CD14-positive monocyte (primary cell): Measurements from ENCODE around the gene ZNF747. TPM values are rescaled to one million over a fixed set of nuclear protein-coding genes. Genes with fewer than 3 reads are reported as not detected.

Experiments
- DNase-seq, 3 donors: peaks; one replicate each; pipeline ENCODE4 v3.0.0-alpha.2; 2011 to 2022
- H2AFZ ChIP-seq: 2 replicates; pipeline ENCODE4 v1.6.0; 2012; ENCODE audit warnings: mild to moderate bottlenecking, low read depth, low read length, inconsistent platforms; ENCODE audit not compliant: insufficient read depth, poor library complexity, severe bottlenecking
- H3K27ac ChIP-seq, 2 donors: 1 replicate in 1 of 2; 2 replicates in 1 of 2; pipeline ENCODE4 v1.5.1; 2012 to 2013; ENCODE audit warnings: low read length in 2 of 2, control low read depth in 1 of 2, inconsistent platforms in 1 of 2, low read depth in 1 of 2, mild to moderate bottlenecking in 1 of 2
- H3K27me3 ChIP-seq, 2 donors: one replicate each; pipeline versions ENCODE4 v1.6.0 to v1.6.1; 2011 to 2013; ENCODE audit warnings: low read length in 2 of 2; ENCODE audit not compliant: control insufficient read depth in 2 of 2, insufficient read depth in 2 of 2
- H3K36me3 ChIP-seq, 2 donors: replicated peaks in 1 of 2; 1 replicate in 1 of 2; 2 replicates in 1 of 2; pipeline versions ENCODE4 v1.5.1 to v1.6.1; 2012 to 2013; ENCODE audit warnings: low read length in 2 of 2, control low read depth in 1 of 2, inconsistent platforms in 1 of 2, mild to moderate bottlenecking in 1 of 2; ENCODE audit not compliant: insufficient read depth in 2 of 2, control insufficient read depth in 1 of 2
- H3K4me1 ChIP-seq, 2 donors: 1 replicate in 1 of 2; 2 replicates in 1 of 2; pipeline versions ENCODE4 v1.5.1 to v1.6.1; 2012 to 2013; ENCODE audit warnings: low read length in 2 of 2, control low read depth in 1 of 2, inconsistent platforms in 1 of 2, mild to moderate bottlenecking in 1 of 2, moderate library complexity in 1 of 2; ENCODE audit not compliant: insufficient read depth in 2 of 2, control insufficient read depth in 1 of 2
- H3K4me2 ChIP-seq: replicated peaks from 2 replicates; pipeline ENCODE3; 2012; ENCODE audit warnings: low read length, moderate library complexity, mild to moderate bottlenecking; ENCODE audit not compliant: poor library complexity, severe bottlenecking; ENCODE audit errors: extremely low read depth
- H3K4me3 ChIP-seq, 3 experiments: fragments of 200-600 bp in 1 of 3; sonication (generic) in 1 of 3; replicated peaks in 1 of 3; 1 replicate in 2 of 3; 2 replicates in 1 of 3; pipeline ENCODE4 v1.5.1; 2011 to 2013; ENCODE audit warnings: low read length in 3 of 3, mild to moderate bottlenecking in 3 of 3, control low read depth in 2 of 3, low read depth in 2 of 3, inconsistent platforms in 1 of 3, moderate library complexity in 1 of 3
- H3K79me2 ChIP-seq: 2 replicates; pipeline ENCODE4 v1.6.0; 2012; ENCODE audit warnings: mild to moderate bottlenecking, control low read depth, inconsistent platforms, low read length, moderate library complexity; ENCODE audit not compliant: insufficient read depth
- H3K9ac ChIP-seq: 2 replicates; pipeline ENCODE4 v1.6.0; 2017; ENCODE audit warnings: low read length, mild to moderate bottlenecking; ENCODE audit not compliant: insufficient read depth, poor library complexity, severe bottlenecking
- H3K9me3 ChIP-seq, 2 donors: replicated peaks in 1 of 2; 1 replicate in 1 of 2; 2 replicates in 1 of 2; pipeline versions ENCODE4 v1.5.1 to v1.6.1; 2012 to 2013; ENCODE audit warnings: low read length in 2 of 2, control low read depth in 1 of 2; ENCODE audit not compliant: control insufficient read depth in 1 of 2, insufficient read depth in 1 of 2
- H4K20me1 ChIP-seq: 2 replicates; pipeline ENCODE4 v1.6.0; 2012; ENCODE audit warnings: mild to moderate bottlenecking, low read length, control low read depth, moderate library complexity; ENCODE audit not compliant: insufficient read depth
- H3K27ac Mint-ChIP-seq, 7 donors: one replicate each; pipeline ENCODE4 v1.8.0; 2020; ENCODE audit warnings: mild to moderate bottlenecking in 7 of 7, mixed read lengths in 7 of 7, moderate library complexity in 6 of 7, inconsistent platforms in 2 of 7
- H3K27me3 Mint-ChIP-seq, 3 donors: one replicate each; pipeline ENCODE4 v1.8.0; 2021 to 2022; ENCODE audit warnings: low read depth in 3 of 3, mild to moderate bottlenecking in 3 of 3, mixed read lengths in 3 of 3, moderate library complexity in 3 of 3, inconsistent platforms in 1 of 3
- H3K36me3 Mint-ChIP-seq, 2 donors: one replicate each; pipeline ENCODE4 v1.8.0; 2020; ENCODE audit warnings: mixed read lengths in 2 of 2, inconsistent platforms in 1 of 2, mild to moderate bottlenecking in 1 of 2
- H3K4me1 Mint-ChIP-seq: one replicate; pipeline ENCODE4 v1.8.0; 2020; ENCODE audit warnings: mild to moderate bottlenecking, mixed read lengths
- H3K4me3 Mint-ChIP-seq, 2 donors: one replicate each; pipeline ENCODE4 v1.8.0; 2020; ENCODE audit warnings: mild to moderate bottlenecking in 2 of 2, mixed read lengths in 2 of 2, moderate library complexity in 1 of 2
- H3K9me3 Mint-ChIP-seq, 7 donors: one replicate each; pipeline ENCODE4 v1.8.0; 2020 to 2022; ENCODE audit warnings: mixed read lengths in 7 of 7, mild to moderate bottlenecking in 6 of 7, moderate library complexity in 6 of 7, inconsistent platforms in 2 of 7
- WGBS: methylation state at CpG from one replicate; pipeline ENCODE4 v1.1.5; 2013; ENCODE audit warnings: missing lambda C conversion rate; ENCODE audit not compliant: insufficient coverage; 5-methylcytosine and 5-hydroxymethylcytosine counted together
- intact Hi-C, 2 donors: fragments of 100-400 bp; cut with micrococcal nuclease; formaldehyde crosslinking; loops; one replicate each; pipeline versions ENCODE4 v1.15.0 to v1.15.1; 2023
- polyA plus RNA-seq, 3 donors: library from polyadenylated mRNA; depleted of rRNA in 1 of 3; unstranded in 2 of 3; stranded (reverse) in 1 of 3; fragments of 300-500 nt in 2 of 3; fragments of >200 nt in 1 of 3; fragmentation: Illumina TruSeq in 2 of 3; gene quantifications; 1 replicate in 2 of 3; 2 replicates in 1 of 3; pipeline ENCODE4 v1.2.3, GENCODE V29; 2012 to 2021
- TF ChIP-seq, protein P1 (sequence below): fragments of 200-600 bp; IDR thresholded peaks from one replicate; pipeline ENCODE4 v1.8.0; 2022; ENCODE audit warnings: antibody characterized with exemption, mild to moderate bottlenecking

Gene ZNF747
- polyA plus RNA-seq, 3 donors, result 4.1 to 6.6 (median 4.4) TPM

DNA sequence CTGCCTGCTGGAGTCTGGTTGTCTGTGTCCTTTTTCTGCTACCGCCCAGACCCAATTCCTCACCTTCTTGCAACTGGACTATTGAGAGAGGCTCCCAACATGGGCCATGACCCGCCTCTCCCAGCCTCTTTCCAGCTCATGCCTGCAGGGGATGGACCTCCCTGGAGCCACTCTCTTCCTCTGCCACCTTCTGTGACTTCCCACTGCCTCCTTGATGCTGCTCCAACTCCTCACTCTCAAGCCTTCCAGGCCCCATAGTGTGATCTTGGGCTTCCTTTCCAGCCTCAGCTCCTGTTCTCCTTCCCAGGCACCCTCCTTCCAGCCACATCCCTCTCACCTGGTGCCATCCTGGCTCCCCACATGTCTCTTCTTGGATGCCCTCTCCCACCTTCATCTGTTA, 19.4 kb downstream of the ZNF747 start:
- no peaks in the 10 kb centered on the region for H3K27me3 ChIP-seq
- H3K4me1 Mint-ChIP-seq, result no peaks in the 10 kb centered on the region
- H3K9ac ChIP-seq, result no peak overlapping the region
- no peaks in the 10 kb centered on the region for H3K9me3 ChIP-seq
- WGBS, result 100% methylated on average over 2 of the region's 2 CpGs
- H3K79me2 ChIP-seq, result no peaks in the 10 kb centered on the region
- intact Hi-C loops, result no loop called here
- peak overlapping the region in 1 of 2 donors; percentile 26 for H3K27ac ChIP-seq
- H3K4me3 ChIP-seq, result no peak overlapping the region
- H3K36me3 Mint-ChIP-seq, result peaks cover 91 to 100% of the 10 kb centered on the region in 2 donors
- peaks cover 98% of the 10 kb centered on the region for H4K20me1 ChIP-seq
- peaks cover 96 to 100% of the 10 kb centered on the region in 2 donors for H3K36me3 ChIP-seq
- no peak for DNase-seq
- H3K4me2 ChIP-seq, result no peak overlapping the region
- TF ChIP-seq, protein P1, sequence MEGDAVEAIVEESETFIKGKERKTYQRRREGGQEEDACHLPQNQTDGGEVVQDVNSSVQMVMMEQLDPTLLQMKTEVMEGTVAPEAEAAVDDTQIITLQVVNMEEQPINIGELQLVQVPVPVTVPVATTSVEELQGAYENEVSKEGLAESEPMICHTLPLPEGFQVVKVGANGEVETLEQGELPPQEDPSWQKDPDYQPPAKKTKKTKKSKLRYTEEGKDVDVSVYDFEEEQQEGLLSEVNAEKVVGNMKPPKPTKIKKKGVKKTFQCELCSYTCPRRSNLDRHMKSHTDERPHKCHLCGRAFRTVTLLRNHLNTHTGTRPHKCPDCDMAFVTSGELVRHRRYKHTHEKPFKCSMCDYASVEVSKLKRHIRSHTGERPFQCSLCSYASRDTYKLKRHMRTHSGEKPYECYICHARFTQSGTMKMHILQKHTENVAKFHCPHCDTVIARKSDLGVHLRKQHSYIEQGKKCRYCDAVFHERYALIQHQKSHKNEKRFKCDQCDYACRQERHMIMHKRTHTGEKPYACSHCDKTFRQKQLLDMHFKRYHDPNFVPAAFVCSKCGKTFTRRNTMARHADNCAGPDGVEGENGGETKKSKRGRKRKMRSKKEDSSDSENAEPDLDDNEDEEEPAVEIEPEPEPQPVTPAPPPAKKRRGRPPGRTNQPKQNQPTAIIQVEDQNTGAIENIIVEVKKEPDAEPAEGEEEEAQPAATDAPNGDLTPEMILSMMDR, result no peak
- H3K27me3 Mint-ChIP-seq, result peaks cover 0 to 3% (median 0%) of the 10 kb centered on the region in 3 donors
- H3K4me3 Mint-ChIP-seq, result no peak overlapping the region
- peaks cover 0 to 1% (median 0%) of the 10 kb centered on the region in 7 donors for H3K9me3 Mint-ChIP-seq
- no peak overlapping the region for H2AFZ ChIP-seq
- H3K4me1 ChIP-seq, result no peaks in the 10 kb centered on the region
- H3K27ac Mint-ChIP-seq, result peak overlapping the region in 4 of 7 donors; percentile 29 to 79 (median 52)

DNA sequence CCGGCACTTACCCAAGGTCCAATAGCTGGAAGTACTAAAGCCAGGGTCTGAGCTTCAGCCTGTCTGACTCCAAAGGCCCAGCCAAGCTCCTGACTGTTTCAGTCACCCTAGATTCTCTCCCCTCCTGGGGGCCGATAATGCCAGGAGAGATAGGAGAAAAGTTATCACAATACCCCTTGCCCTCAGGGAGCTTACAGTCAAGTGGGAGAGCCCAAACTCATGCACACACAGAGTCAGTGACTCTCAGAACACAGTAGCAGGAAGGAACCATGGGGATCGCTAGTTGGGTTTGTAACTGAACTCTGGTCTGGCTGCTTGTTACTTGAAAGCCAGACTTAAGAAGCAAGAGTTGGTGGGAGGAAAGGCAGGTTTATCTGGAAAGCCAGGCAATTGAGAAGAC, 23.1 kb downstream of the ZNF747 start:
- TF ChIP-seq, protein P1, result no peak

More for the DNA sequence above, 23.1 kb downstream of the ZNF747 start:
- Histone ChIP-seq H3K4me1 (no peaks in the 10 kb centered on the region), H3K9me3 (no peaks in the 10 kb centered on the region), H3K9ac (no peak overlapping the region), H2AFZ (no peak overlapping the region), H3K79me2 (no peaks in the 10 kb centered on the region), H3K27ac (peak overlapping the region in 1 of 2 donors; percentile 40), H3K4me3 (no peak overlapping the region), H4K20me1 (peaks cover 93% of the 10 kb centered on the region), H3K4me2 (no peak overlapping the region), H3K36me3 (peaks cover 92 to 95% of the 10 kb centered on the region in 2 donors), H3K27me3 (no peaks in the 10 kb centered on the region)
- H3K4me1 Mint-ChIP-seq, result no peaks in the 10 kb centered on the region
- WGBS, result 100% methylated on average over 1 of the region's 3 CpGs
- intact Hi-C loops, result no loop called here
- peak overlapping the region in 1 of 7 donors; percentile 6 for H3K27ac Mint-ChIP-seq
- DNase-seq, result no peak
- H3K36me3 Mint-ChIP-seq, result peaks cover 80 to 98% of the 10 kb centered on the region in 2 donors
- peaks cover 0 to 3% (median 0%) of the 10 kb centered on the region in 3 donors for H3K27me3 Mint-ChIP-seq
- peaks cover 0 to 1% (median 0%) of the 10 kb centered on the region in 7 donors for H3K9me3 Mint-ChIP-seq
- H3K4me3 Mint-ChIP-seq, result no peak overlapping the region
